Measurements from ENCODE around the gene TBXAS1. TPM values are rescaled to one million over a fixed set of nuclear protein-coding genes. Genes with fewer than 3 reads are reported as not detected.

TBXAS1 gene
- total RNA-seq, 4 donors from 2014 or later = 0.41 to 5.2 (median 3.3) TPM

GRCh38 chr7:139965942-139966628 is 137.0 kb downstream of the TBXAS1 start:
- no peak for DNase-seq
- in situ Hi-C loops (cut with MboI; ENCODE audit: low sequenced_read_pairs in 4 of 4) (no loop called here), intact Hi-C loops (cut with DNase I; ENCODE audit: low total_unique reads) (no loop called here)
- TF ChIP-seq POLR2A (IDR thresholded peaks at IDR 0.05) = no peak
- TF ChIP-seq, protein P1, sequence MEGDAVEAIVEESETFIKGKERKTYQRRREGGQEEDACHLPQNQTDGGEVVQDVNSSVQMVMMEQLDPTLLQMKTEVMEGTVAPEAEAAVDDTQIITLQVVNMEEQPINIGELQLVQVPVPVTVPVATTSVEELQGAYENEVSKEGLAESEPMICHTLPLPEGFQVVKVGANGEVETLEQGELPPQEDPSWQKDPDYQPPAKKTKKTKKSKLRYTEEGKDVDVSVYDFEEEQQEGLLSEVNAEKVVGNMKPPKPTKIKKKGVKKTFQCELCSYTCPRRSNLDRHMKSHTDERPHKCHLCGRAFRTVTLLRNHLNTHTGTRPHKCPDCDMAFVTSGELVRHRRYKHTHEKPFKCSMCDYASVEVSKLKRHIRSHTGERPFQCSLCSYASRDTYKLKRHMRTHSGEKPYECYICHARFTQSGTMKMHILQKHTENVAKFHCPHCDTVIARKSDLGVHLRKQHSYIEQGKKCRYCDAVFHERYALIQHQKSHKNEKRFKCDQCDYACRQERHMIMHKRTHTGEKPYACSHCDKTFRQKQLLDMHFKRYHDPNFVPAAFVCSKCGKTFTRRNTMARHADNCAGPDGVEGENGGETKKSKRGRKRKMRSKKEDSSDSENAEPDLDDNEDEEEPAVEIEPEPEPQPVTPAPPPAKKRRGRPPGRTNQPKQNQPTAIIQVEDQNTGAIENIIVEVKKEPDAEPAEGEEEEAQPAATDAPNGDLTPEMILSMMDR (IDR thresholded peaks at IDR 0.05 in 4 of 5, conservative IDR thresholded peaks at IDR 0.05 in 1 of 5) = no peak
- no peaks in the 10 kb centered on the region for H3K9me3 ChIP-seq
- H3K27me3 ChIP-seq = no peaks in the 10 kb centered on the region
- no peak for ATAC-seq
- no peak overlapping the region for H3K4me3 ChIP-seq
- no peaks in the 10 kb centered on the region for H3K4me1 ChIP-seq
- no peak overlapping the region for H3K27ac ChIP-seq
- no peaks in the 10 kb centered on the region for H3K36me3 ChIP-seq

DNA sequence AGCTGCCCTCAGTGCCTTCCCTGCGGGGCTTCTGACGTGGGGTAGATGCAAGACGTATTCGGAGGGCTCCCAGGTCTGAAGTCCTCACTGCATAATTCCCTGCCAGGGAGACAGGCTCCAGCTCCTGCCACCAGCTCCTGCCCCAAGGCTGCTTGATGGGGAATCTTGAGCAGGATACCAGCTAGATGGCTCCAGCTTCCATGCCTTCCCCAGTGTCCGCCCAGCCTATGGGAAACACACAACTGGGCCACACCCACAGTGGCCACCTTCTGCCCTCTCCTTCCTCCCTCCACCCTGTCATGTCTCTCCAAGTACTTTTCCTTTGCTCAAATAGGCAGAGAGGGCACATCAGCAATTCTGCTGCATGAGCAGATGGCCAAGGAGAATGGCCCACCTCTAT is 137.9 kb downstream of the TBXAS1 start:
- no peak for TF ChIP-seq POLR2A (IDR thresholded peaks at IDR 0.05)
- TF ChIP-seq, protein P1 (IDR thresholded peaks at IDR 0.05 in 4 of 5, conservative IDR thresholded peaks at IDR 0.05 in 1 of 5) = no peak
- ATAC-seq = no peak
- intact Hi-C loops (cut with DNase I; ENCODE audit: low total_unique reads) (no loop called here), in situ Hi-C loops (cut with MboI; ENCODE audit: low sequenced_read_pairs in 4 of 4) (no loop called here)
- Histone ChIP-seq H3K27ac (no peak overlapping the region), H3K4me1 (no peaks in the 10 kb centered on the region), H3K4me3 (no peak overlapping the region), H3K36me3 (no peaks in the 10 kb centered on the region), H3K27me3 (no peaks in the 10 kb centered on the region), H3K9me3 (no peaks in the 10 kb centered on the region)
- DNase-seq = no peak

- no peaks in the 10 kb centered on the region for H3K4me1 ChIP-seq
- H3K27ac ChIP-seq = no peak overlapping the region
- TF ChIP-seq, protein P1 (IDR thresholded peaks at IDR 0.05 in 4 of 5, conservative IDR thresholded peaks at IDR 0.05 in 1 of 5) = no peak
- no peak for TF ChIP-seq POLR2A (IDR thresholded peaks at IDR 0.05)
- H3K9me3 ChIP-seq = no peaks in the 10 kb centered on the region
- H3K27me3 ChIP-seq = no peaks in the 10 kb centered on the region
- in situ Hi-C loops (cut with MboI; ENCODE audit: low sequenced_read_pairs in 4 of 4) (no loop called here), intact Hi-C loops (cut with DNase I; ENCODE audit: low total_unique reads) (no loop called here)
- no peak overlapping the region for H3K4me3 ChIP-seq
- H3K36me3 ChIP-seq = no peaks in the 10 kb centered on the region
- no peak for ATAC-seq
- DNase-seq = no peak
These were observed 139.9 kb downstream of the TBXAS1 start for GRCh38 chr7:139968931-139969330.

- Histone ChIP-seq H3K27me3 (no peaks in the 10 kb centered on the region), H3K4me1 (no peaks in the 10 kb centered on the region), H3K4me3 (no peak overlapping the region), H3K36me3 (no peaks in the 10 kb centered on the region), H3K27ac (no peak overlapping the region), H3K9me3 (no peaks in the 10 kb centered on the region)
- ATAC-seq (no peak), DNase-seq (no peak)
- in situ Hi-C loops (cut with MboI; ENCODE audit: low sequenced_read_pairs in 4 of 4) = no loop called here
- TF ChIP-seq, protein P1 (IDR thresholded peaks at IDR 0.05 in 4 of 5, conservative IDR thresholded peaks at IDR 0.05 in 1 of 5) = no peak
- no peak for TF ChIP-seq POLR2A (IDR thresholded peaks at IDR 0.05)
- intact Hi-C loops (cut with DNase I; ENCODE audit: low total_unique reads) = no loop called here
These were observed 143.0 kb downstream of the TBXAS1 start for GRCh38 chr7:139972029-139972428.

All from gastrocnemius medialis (tissue), 4 donors.